Activated CD4-positive, alpha-beta T cell treated with anti-CD3 and anti-CD28 coated beads, Interleukin-2, amount 10 ng/mL, durations not matched to agents 7 days and 5 days (primary cell): ENCODE measurements around the gene PCYT2. TPM values are rescaled to one million over a fixed set of nuclear protein-coding genes. Genes with fewer than 3 reads are reported as not detected.
A peak's percentile ranks its signal among the peaks of the same experiment; 100 is the strongest.
"Not testable (repeated sequence)": the region's sequence is repeated elsewhere in the genome, so short reads cannot be mapped to it uniquely, and the experiment has no call there.

Source experiments
- CTCF ChIA-PET: fragments of 350-600 bp; sonication (Branson Sonifier 250); formaldehyde crosslinking; loops from one replicate; lab custom pipeline; 2021; ENCODE audit warnings: antibody characterized with exemption; lab: Charles Lee
- POLR2A ChIA-PET: fragments of 350-600 bp; sonication (Branson Sonifier 250); formaldehyde crosslinking; loops from one replicate; lab custom pipeline; 2021; ENCODE audit warnings: antibody characterized with exemption; lab: Charles Lee
- DNase-seq: peaks from one replicate; pipeline ENCODE4 v3.0.0-alpha.2; 2020
- H3K27ac Mint-ChIP-seq: one replicate; pipeline ENCODE4 v1.8.0; 2021; ENCODE audit warnings: mild to moderate bottlenecking, moderate library complexity, mixed read lengths
- H3K27me3 Mint-ChIP-seq: one replicate; pipeline ENCODE4 v1.8.0; 2021; ENCODE audit warnings: mixed read lengths
- H3K36me3 Mint-ChIP-seq: one replicate; pipeline ENCODE4 v1.8.0; 2021; ENCODE audit warnings: low read depth, mixed read lengths
- H3K4me1 Mint-ChIP-seq: one replicate; pipeline ENCODE4 v1.8.0; 2021; ENCODE audit warnings: mixed read lengths
- H3K4me3 Mint-ChIP-seq: one replicate; pipeline ENCODE4 v1.8.0; 2021; ENCODE audit warnings: mild to moderate bottlenecking, moderate library complexity, mixed read lengths
- H3K9me3 Mint-ChIP-seq: one replicate; pipeline ENCODE4 v1.8.0; 2021; ENCODE audit warnings: mixed read lengths
- total RNA-seq, 2 experiments: library from RNA; stranded (reverse); gene quantifications; one replicate each; pipeline ENCODE4 v1.2.3, GENCODE V29; 2021

PCYT2 gene
- total RNA-seq, 2 experiments from 2014 or later, result 37.6 to 39.0 TPM

GRCh38 chr17:81921537-81921862, 10.3 kb upstream of the PCYT2 start:
- DNase-seq, result no peak
- Mint-ChIP-seq H3K4me3 (no peak overlapping the region), H3K9me3 (no peaks in the 10 kb centered on the region), H3K27me3 (no peaks in the 10 kb centered on the region), H3K36me3 (peaks cover 22% of the 10 kb centered on the region), H3K27ac (no peak overlapping the region), H3K4me1 (peaks cover 53% of the 10 kb centered on the region)
- CTCF ChIA-PET, result no interaction called here
- POLR2A ChIA-PET, result no interaction called here

DNA sequence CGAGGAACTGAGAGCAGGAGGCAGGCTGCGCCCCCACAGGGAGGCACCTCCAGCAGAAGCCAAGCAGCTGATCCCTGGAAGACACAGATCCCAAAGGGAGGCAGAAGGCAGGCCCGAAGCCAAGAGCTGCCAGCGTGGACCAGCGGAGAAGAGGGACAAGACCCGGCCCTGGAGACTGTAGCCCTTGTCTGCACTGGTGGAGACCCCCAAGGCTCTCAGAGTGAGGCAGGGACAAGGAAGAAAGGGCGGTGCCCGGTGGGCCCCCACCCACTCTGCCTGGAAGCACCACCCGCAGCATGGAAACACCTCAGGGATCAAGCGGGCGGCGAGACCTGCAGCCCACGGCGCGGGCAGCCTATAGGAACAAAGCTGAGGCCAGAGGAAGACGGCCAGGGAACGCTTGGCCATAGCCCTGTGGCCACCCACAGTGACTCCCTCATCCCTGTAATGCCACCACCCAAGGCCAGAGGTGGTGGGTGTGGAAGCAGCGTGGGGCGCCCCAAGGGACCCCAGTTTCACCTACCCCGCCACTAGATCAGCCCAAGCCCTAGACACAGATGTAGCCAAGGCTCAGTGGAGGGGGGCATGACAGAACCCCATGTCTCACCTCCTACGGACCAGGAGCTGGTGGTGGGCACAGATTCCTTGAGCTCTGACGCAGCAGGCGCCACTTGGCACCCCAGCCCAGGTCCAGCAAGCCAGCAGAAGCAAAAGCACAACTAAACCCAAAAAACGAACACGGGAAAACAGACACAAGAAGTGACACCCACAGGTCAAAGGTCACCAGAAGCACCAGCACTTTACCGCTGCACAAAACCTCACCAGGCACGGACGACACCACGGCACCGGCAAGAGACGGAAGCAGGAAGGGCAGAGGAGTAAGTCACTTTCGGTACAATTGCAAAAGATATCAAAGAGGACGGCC, 9.7 kb upstream of the PCYT2 start:
- ChIA-PET CTCF (interaction anchor here (0.5 to 1.4 kb wide), 2 partner anchors 10 kb away, joined by 3 to 4 read pairs; no protein-coding TSS in a partner anchor), POLR2A (no interaction called here)
- Mint-ChIP-seq H3K9me3 (no peaks in the 10 kb centered on the region), H3K27ac (peak overlapping the region; percentile 54), H3K36me3 (peaks cover 25% of the 10 kb centered on the region), H3K4me1 (peaks cover 51% of the 10 kb centered on the region), H3K27me3 (no peaks in the 10 kb centered on the region), H3K4me3 (no peak overlapping the region)
- no peak for DNase-seq

GRCh38 chr17:81918832-81919545, 7.8 kb upstream of the PCYT2 start:
- DNase-seq, result no peak
- peak overlapping the region; percentile 84 for H3K4me3 Mint-ChIP-seq
- no peaks in the 10 kb centered on the region for H3K27me3 Mint-ChIP-seq
- ChIA-PET POLR2A (no interaction called here), CTCF (no interaction called here)
- no peaks in the 10 kb centered on the region for H3K9me3 Mint-ChIP-seq
- peak overlapping the region; percentile 90 for H3K27ac Mint-ChIP-seq
- H3K36me3 Mint-ChIP-seq, result peaks cover 34% of the 10 kb centered on the region
- peaks cover 37% of the 10 kb centered on the region for H3K4me1 Mint-ChIP-seq

GRCh38 chr17:81918333-81918669, 7.1 kb upstream of the PCYT2 start:
- H3K36me3 Mint-ChIP-seq, result peaks cover 37% of the 10 kb centered on the region
- CTCF ChIA-PET, H3K27me3 Mint-ChIP-seq, POLR2A ChIA-PET, DNase-seq, H3K9me3 Mint-ChIP-seq: not testable (repeated sequence)
- peak overlapping the region; percentile 84 for H3K4me3 Mint-ChIP-seq
- H3K4me1 Mint-ChIP-seq, result peaks cover 32% of the 10 kb centered on the region
- peak overlapping the region; percentile 90 for H3K27ac Mint-ChIP-seq

- Mint-ChIP-seq H3K4me1 (peaks cover 36% of the 10 kb centered on the region), H3K9me3 (no peaks in the 10 kb centered on the region), H3K27me3 (no peaks in the 10 kb centered on the region), H3K4me3 (peak within 1 kb of the TSS; percentile 84), H3K27ac (peak within 1 kb of the TSS; percentile 90), H3K36me3 (peaks cover 41% of the 10 kb centered on the region)
- ChIA-PET CTCF (interaction anchor here (0.9 to 2.1 kb wide), 4 partner anchors 8 to 48 kb away, joined by 3 to 12 read pairs (median 4); no protein-coding TSS in a partner anchor), POLR2A (no interaction called here)
- DNase-seq, result peak; percentile 80
Measured at GRCh38 chr17:81917565-81918332, 6.5 kb upstream of the PCYT2 start, which contains the start of gene SIRT7. SIRT7 (minus strand) TSS chr17:81918176; CDS start chr17:81918131, 45 bp downstream.

- ChIA-PET CTCF (interaction anchor here (0.6 to 2.1 kb wide), 7 partner anchors 9 to 312 kb away, joined by 3 to 12 read pairs (median 4); partner anchors contain the start of gene DCXR), POLR2A (no interaction called here)
- Mint-ChIP-seq H3K4me3 (peak overlapping the region; percentile 84), H3K27ac (no peak overlapping the region), H3K27me3 (no peaks in the 10 kb centered on the region), H3K4me1 (peaks cover 36% of the 10 kb centered on the region), H3K9me3 (no peaks in the 10 kb centered on the region), H3K36me3 (peaks cover 34% of the 10 kb centered on the region)
- DNase-seq, result no peak
Measured at GRCh38 chr17:81916234-81917001, 5.2 kb upstream of the PCYT2 start.

DNA sequence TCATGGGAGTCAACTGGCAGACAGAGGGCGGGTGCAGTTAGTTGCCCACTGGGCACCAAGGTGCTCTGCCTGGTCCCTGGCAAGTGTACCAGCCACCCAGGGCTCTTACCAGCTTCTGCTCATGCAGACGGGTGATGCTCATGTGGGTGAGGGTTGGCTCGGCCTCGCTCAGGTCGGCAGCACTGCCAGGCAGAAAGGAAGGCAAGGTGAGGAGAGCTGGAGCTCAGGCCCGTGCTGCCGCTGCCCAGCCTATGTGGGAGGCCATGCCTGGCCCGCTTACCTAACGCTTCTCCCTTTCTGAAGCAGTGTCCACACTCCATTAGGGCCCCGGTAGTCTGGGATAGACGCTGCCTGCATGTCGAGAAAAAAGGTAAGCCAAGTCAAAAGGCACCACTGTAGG, 4.1 kb upstream of the PCYT2 start:
- DNase-seq, result no peak
- no peaks in the 10 kb centered on the region for H3K27me3 Mint-ChIP-seq
- no peak overlapping the region for H3K27ac Mint-ChIP-seq
- H3K9me3 Mint-ChIP-seq, result no peaks in the 10 kb centered on the region
- no peak overlapping the region for H3K4me3 Mint-ChIP-seq
- POLR2A ChIA-PET, result no interaction called here
- peaks cover 32% of the 10 kb centered on the region for H3K36me3 Mint-ChIP-seq
- peaks cover 36% of the 10 kb centered on the region for H3K4me1 Mint-ChIP-seq
- CTCF ChIA-PET, result interaction anchor here (0.8 to 1.5 kb wide), 3 partner anchors 11 to 44 kb away, joined by 3 read pairs; no protein-coding TSS in a partner anchor

DNA sequence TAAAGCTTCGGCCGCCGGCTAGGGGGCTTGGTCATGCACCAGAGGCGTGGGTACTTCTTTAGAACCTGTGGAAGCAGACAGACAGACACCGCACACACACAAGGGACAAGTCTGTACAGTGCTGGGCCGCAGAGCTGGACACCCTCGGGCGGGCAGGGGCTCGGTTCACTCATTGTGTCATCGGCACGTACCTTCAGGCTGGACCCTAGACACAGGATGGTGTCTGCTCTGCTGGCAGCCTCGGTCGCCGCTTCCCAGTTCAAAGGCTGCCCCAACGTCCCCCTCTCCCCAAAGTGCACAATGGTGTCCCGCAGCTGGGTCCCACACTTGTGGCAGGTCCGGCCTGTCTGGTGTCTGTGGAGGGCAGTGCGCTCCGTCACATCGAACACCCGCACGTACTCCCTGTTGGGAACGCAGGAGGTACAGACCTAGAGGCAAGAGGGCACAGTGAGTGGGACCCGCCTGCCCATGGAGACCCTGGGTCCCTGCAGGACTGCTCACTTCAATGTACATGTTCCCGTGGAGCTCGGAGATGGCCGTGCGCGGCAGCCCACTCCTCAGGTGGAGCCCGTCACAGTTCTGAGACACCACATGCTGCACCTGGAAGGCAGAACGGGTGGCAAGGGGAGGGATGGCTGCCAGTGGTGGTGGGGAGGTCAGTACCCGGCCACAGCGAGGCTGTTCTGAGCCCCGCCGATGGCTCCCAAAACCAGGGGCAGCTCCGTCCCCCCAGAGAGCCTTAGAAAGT, 3.1 kb upstream of the PCYT2 start:
- Mint-ChIP-seq H3K4me1 (peaks cover 44% of the 10 kb centered on the region), H3K36me3 (peaks cover 32% of the 10 kb centered on the region), H3K9me3 (no peaks in the 10 kb centered on the region), H3K27me3 (no peaks in the 10 kb centered on the region), H3K4me3 (no peak overlapping the region), H3K27ac (no peak overlapping the region)
- DNase-seq, result no peak
- CTCF ChIA-PET, result interaction anchor here (1.0 to 3.7 kb wide), 3 partner anchors 12 to 46 kb away, joined by 3 to 15 read pairs (median 3); partner anchors contain the start of gene MAFG
- POLR2A ChIA-PET, result no interaction called here

GRCh38 chr17:81913394-81914102, 2.3 kb upstream of the PCYT2 start:
- Mint-ChIP-seq H3K27me3 (no peaks in the 10 kb centered on the region), H3K27ac (no peak overlapping the region)

GRCh38 chr17:81912441-81913309, 1.5 kb upstream of the PCYT2 start:
- Mint-ChIP-seq H3K9me3 (no peaks in the 10 kb centered on the region), H3K27ac (peak overlapping the region; percentile 9), H3K27me3 (no peaks in the 10 kb centered on the region), H3K4me3 (no peak overlapping the region), H3K36me3 (peaks cover 29% of the 10 kb centered on the region), H3K4me1 (peaks cover 33% of the 10 kb centered on the region)
- ChIA-PET CTCF (interaction anchor here (1.1 to 3.7 kb wide), 3 partner anchors 14 to 73 kb away, joined by 3 to 15 read pairs (median 5); partner anchors contain the start of gene MAFG), POLR2A (no interaction called here)
- DNase-seq, result no peak

More at GRCh38 chr17:81913394-81914102, 2.3 kb upstream of the PCYT2 start:
- ChIA-PET CTCF (interaction anchor here (1.0 to 3.7 kb wide), 3 partner anchors 13 to 46 kb away, joined by 3 to 15 read pairs (median 3); partner anchors contain the start of gene MAFG), POLR2A (no interaction called here)
- H3K4me1 Mint-ChIP-seq, result peaks cover 40% of the 10 kb centered on the region
- no peak for DNase-seq
- no peaks in the 10 kb centered on the region for H3K9me3 Mint-ChIP-seq
- H3K36me3 Mint-ChIP-seq, result peaks cover 32% of the 10 kb centered on the region
- H3K4me3 Mint-ChIP-seq, result no peak overlapping the region
